ENCODE results near the gene CPNE4.

The CPNE4 gene

DNA sequence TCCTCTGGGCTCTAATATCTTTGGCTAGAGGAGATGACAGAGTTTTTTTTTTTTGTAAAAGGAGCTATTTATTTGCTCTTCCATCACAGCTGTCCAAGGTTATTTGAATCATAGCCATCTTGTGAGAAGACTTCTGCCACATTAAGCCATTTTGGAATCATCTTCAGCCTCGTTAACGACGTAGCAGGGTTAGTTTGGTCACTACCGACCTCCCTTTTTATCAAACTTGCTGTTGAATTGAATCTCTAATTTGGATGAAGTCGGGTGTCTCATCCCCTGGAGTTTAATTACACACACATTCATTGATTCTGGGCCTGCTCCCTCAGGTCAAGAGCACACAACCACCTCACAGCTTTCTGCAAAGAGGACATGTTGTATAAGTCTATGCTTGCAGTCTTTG lies 238.7 kb downstream of the CPNE4 start:
- Mint-ChIP-seq H3K27me3 (ENCODE audit: low read depth, poor library complexity) (no peaks in the 10 kb centered on the region), H3K4me1 (peaks cover 9% of the 10 kb centered on the region), H3K27ac (no peak overlapping the region), H3K9me3 (no peaks in the 10 kb centered on the region), H3K4me3 (no peak overlapping the region), H3K36me3 (ENCODE audit: low read depth) (no peaks in the 10 kb centered on the region)
- TF ChIP-seq, protein P1, sequence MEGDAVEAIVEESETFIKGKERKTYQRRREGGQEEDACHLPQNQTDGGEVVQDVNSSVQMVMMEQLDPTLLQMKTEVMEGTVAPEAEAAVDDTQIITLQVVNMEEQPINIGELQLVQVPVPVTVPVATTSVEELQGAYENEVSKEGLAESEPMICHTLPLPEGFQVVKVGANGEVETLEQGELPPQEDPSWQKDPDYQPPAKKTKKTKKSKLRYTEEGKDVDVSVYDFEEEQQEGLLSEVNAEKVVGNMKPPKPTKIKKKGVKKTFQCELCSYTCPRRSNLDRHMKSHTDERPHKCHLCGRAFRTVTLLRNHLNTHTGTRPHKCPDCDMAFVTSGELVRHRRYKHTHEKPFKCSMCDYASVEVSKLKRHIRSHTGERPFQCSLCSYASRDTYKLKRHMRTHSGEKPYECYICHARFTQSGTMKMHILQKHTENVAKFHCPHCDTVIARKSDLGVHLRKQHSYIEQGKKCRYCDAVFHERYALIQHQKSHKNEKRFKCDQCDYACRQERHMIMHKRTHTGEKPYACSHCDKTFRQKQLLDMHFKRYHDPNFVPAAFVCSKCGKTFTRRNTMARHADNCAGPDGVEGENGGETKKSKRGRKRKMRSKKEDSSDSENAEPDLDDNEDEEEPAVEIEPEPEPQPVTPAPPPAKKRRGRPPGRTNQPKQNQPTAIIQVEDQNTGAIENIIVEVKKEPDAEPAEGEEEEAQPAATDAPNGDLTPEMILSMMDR (IDR thresholded peaks at IDR 0.05), result no peak
- no peak for DNase-seq

DNA sequence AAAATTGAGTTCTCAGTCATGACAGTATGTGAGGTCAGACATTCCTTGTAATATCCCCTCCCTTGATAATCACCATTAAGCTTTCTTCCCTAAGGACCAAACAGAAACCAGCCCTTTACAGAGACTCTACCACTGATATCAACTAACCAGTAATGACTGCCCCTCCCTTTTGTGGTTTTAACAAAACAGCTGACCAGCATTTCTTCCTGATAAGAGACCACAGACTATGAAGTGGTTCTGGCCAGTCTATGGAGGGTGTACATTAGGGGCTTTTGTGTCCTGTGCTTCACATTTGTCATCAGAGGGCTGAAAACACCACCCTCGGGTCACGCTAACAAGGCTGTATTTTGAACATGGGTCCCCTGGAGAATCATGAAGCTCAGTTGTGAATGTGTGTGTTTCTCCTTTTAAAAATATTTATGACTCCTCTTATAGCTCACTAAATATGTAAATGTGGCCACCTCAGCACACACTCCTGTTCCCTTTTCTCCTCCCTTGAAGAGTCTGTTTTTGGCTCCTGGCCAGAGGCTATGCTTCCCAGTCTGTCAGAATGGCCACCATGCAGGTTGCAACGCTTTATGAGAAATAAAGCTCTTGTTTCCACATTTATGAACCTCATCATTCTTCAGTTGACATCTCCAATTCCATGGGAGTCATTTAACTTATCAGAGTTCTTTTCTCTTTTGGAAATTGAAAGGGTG lies 239.3 kb downstream of the CPNE4 start:
- no peak for DNase-seq
- Mint-ChIP-seq H3K4me1 (peaks cover 9% of the 10 kb centered on the region), H3K27me3 (ENCODE audit: low read depth, poor library complexity) (no peaks in the 10 kb centered on the region), H3K4me3 (no peak overlapping the region), H3K36me3 (ENCODE audit: low read depth) (no peaks in the 10 kb centered on the region), H3K9me3 (no peaks in the 10 kb centered on the region), H3K27ac (no peak overlapping the region)
- TF ChIP-seq, protein P1 (IDR thresholded peaks at IDR 0.05), result no peak

DNA sequence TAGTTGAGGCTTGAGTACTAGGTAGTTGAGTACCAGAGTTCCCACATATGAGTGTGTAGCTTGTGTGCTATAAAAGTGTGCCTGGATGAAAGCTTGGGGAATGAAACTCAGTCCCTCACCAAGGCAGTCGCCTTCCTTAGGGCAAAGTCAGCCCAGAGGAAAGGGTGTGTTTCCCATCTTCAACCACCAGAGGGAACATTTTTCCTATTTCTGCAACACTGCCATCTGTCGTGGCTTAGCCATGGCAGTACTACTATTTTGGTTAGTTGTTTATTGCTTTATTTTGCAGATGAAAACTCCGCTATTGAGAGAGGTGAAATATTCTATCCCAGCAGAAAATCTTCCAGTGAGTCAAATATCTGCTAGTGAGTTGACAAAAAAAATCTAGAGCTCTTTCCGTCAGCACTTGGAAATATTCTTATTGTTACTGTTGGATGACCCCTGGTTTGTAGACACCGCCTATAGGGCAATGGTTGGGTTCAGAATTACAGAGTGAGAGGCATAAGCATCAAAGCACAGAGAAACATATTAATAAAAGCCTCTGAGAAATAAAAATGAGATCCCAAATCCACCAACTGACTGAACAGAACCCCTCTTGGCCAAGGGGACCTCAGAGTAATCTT lies 239.9 kb downstream of the CPNE4 start:
- H3K4me3 Mint-ChIP-seq, result no peak overlapping the region
- TF ChIP-seq, protein P1 (IDR thresholded peaks at IDR 0.05), result peak; percentile 82
- H3K27me3 Mint-ChIP-seq (ENCODE audit: low read depth, poor library complexity), result no peaks in the 10 kb centered on the region
- H3K9me3 Mint-ChIP-seq, result no peaks in the 10 kb centered on the region
- DNase-seq, result peak; percentile 37
- no peaks in the 10 kb centered on the region for H3K36me3 Mint-ChIP-seq (ENCODE audit: low read depth)
- peaks cover 9% of the 10 kb centered on the region for H3K4me1 Mint-ChIP-seq
- H3K27ac Mint-ChIP-seq, result no peak overlapping the region

DNA sequence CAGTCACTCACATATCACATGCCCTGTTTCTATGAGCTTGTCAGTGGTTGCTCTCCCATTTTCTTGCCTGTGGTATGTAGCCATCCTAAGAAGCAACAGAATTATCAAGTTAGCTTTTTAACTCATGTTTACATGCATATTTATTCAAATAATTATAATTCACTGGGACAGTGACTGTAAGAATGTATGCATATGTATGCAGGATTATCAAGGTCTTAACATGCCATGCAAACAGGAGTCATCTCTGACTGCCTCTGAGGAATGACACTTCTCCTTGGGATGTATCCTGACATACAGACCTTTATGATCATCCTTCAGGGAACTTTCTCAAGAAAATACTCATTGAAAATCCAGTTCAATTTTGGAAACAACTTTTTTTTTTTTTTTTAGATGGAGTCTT lies 240.9 kb downstream of the CPNE4 start:
- Mint-ChIP-seq H3K4me3 (no peak overlapping the region), H3K27ac (no peak overlapping the region), H3K27me3 (ENCODE audit: low read depth, poor library complexity) (no peaks in the 10 kb centered on the region), H3K4me1 (peaks cover 9% of the 10 kb centered on the region), H3K9me3 (no peaks in the 10 kb centered on the region), H3K36me3 (ENCODE audit: low read depth) (no peaks in the 10 kb centered on the region)
- DNase-seq, result no peak
- TF ChIP-seq, protein P1 (IDR thresholded peaks at IDR 0.05), result no peak

DNA sequence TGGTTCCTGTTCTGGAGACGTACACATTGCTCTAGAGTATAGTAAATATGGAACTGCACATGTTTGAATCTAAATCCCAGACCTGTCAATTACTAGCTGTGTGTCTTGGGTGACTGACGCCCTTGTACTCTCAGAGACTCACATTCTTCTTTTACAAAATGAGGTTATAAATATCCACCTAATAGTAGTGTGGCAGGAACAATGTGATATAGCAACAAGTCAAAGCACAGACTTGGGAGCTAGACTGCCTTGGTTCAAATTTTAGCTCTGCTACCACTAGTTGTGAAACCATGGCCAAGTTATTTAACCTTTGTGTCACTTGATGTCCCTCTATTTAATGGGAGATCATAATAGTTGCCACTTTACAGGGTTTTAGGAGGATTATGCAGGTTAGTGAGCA lies 245.6 kb downstream of the CPNE4 start:
- Mint-ChIP-seq H3K9me3 (no peaks in the 10 kb centered on the region), H3K4me3 (no peak overlapping the region), H3K27me3 (ENCODE audit: low read depth, poor library complexity) (no peaks in the 10 kb centered on the region), H3K27ac (no peak overlapping the region), H3K4me1 (no peaks in the 10 kb centered on the region), H3K36me3 (ENCODE audit: low read depth) (no peaks in the 10 kb centered on the region)
- TF ChIP-seq, protein P1 (IDR thresholded peaks at IDR 0.05), result no peak
- DNase-seq, result no peak

DNA sequence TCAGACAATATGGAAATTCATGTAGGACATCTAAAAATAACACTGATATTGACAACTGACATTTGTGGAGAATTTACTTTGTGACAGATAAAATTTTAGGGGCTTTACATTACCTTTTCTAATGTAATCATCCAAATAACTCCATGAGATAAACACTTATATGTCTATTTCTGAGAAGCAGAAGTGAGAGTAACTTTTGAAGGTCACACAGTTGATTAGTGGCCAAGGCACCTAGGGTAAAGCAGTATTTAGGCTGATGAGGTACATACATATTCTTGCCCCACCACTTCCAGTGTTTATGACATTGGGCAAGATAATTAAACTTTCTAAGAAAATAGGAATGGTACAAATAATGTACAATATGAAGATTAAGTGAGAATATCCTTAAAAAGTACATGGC lies 248.4 kb downstream of the CPNE4 start:
- no peaks in the 10 kb centered on the region for H3K9me3 Mint-ChIP-seq
- H3K4me3 Mint-ChIP-seq, result no peak overlapping the region
- H3K4me1 Mint-ChIP-seq, result no peaks in the 10 kb centered on the region

More for the DNA sequence above, 248.4 kb downstream of the CPNE4 start:
- H3K36me3 Mint-ChIP-seq (ENCODE audit: low read depth), result no peaks in the 10 kb centered on the region
- no peaks in the 10 kb centered on the region for H3K27me3 Mint-ChIP-seq (ENCODE audit: low read depth, poor library complexity)
- DNase-seq, result no peak
- TF ChIP-seq, protein P1 (IDR thresholded peaks at IDR 0.05), result no peak
- no peak overlapping the region for H3K27ac Mint-ChIP-seq
